ENCODE measurements around the gene CD3G.
"Not testable (repeated sequence)": the region's sequence is repeated elsewhere in the genome, so short reads cannot be mapped to it uniquely, and the experiment has no call there.

CD3G gene
- long read RNA-seq, donor 1: 0 reads
- long read RNA-seq, donor 2: 0 reads
- long read RNA-seq, donor 3: 0 reads
- long read RNA-seq, donor 4: 0 reads
- long read RNA-seq, donor 5: 0 reads
- long read RNA-seq, donor 6: 0 reads
- long read RNA-seq, donor 7, partial matches to known transcripts: 0 of 1 reads
- long read RNA-seq, donor 7, other reads (novel, unspliced or antisense): 0 of 1 reads
- long read RNA-seq, donor 8: 0 reads

DNA sequence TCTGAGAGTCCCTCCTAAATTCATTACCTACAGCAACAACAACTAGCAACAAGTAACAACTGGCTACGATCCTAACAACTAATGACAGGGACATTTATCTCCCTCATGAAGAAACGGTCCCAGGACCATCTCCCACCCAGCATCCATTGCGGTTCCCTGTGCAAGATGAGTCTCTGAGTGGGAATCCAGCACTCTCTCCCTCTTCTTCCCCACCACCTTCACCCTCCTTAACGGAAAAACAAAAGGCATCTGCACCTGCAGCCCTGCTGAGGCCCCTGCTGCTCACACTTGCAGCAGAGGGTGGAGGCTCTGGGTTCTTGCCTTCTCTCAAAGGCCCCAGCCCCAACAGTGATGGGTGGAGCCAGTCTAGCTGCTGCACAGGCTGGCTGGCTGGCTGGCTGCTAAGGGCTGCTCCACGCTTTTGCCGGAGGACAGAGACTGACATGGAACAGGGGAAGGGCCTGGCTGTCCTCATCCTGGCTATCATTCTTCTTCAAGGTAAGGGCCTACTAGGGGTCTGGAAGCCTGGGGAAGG lies at the start of gene CD3G:
CD3G (plus strand) TSS at position 364 of the 535 bp plus-strand sequence; CDS start at position 444, 80 bp downstream.
- DNase-seq: no peak

DNA sequence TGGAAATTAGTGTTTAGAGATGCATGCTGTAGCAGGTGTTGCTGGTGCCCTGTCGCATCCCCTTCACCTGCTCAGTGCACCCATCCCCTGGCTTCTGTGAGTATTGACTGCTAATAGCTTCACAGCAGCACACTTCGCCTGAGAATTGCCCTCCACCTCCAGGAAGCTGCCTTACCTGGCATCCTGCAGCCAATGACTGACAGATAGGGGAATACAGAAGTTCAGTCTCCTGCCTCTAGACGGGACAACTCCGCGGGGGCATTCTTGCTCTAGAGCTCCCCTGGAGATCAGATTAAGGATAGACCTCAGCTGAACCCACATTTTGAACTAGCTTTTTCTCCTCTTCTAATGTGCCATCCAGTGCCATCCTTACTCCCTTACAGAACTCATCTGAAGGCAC lies 48.9 kb upstream of the CD3G start:
- DNase-seq: no peak

- no peak for DNase-seq
Observed at GRCh38 chr11:118295815-118296454, 48.2 kb upstream of the CD3G start.

GRCh38 chr11:118301600-118302195 lies 42.4 kb upstream of the CD3G start:
- DNase-seq: no peak

DNA sequence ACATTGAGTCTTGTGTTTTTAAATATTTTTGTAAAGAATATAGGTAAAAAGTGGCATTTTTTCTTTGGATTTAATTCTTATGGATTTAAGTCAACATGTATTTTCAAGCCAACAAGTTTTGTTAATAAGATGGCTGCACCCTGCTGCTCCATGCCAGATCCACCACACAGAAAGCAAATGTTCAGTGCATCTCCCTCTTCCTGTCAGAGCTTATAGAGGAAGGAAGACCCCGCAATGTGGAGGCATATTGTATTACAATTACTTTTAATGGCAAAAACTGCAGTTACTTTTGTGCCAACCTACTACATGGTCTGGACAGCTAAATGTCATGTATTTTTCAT lies 39.9 kb upstream of the CD3G start:
- DNase-seq: no peak

DNA sequence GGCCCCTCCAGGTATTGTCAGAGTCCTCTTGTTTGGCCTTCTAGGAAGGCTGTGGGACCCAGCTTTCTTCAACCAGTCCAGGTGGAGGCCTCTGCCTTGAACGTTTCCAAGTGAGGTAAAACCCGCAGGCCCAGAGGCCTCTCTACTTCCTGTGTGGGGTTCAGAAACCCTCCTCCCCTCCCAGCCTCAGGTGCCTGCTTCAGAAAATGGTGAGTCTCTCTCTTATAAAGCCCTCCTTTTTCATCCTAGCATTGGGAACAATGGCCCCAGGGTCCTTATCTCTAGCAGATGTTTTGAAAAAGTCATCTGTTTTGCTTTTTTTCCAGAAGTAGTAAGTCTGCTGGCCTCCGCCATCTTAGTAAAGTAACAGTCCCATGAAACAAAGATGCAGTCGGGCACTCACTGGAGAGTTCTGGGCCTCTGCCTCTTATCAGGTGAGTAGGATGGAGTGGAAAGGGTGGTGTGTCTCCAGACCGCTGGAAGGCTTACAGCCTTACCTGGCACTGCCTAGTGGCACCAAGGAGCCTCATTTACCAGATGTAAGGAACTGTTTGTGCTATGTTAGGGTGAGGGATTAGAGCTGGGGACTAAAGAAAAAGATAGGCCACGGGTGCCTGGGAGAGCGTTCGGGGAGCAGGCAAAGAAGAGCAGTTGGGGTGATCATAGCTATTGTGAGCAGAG lies 39.4 kb upstream of the CD3G start, which contains the start of gene CD3E:
CD3E (plus strand) TSS at position 163 of the 681 bp plus-strand sequence; CDS start at position 386, 223 bp downstream.
- no peak for DNase-seq

DNA sequence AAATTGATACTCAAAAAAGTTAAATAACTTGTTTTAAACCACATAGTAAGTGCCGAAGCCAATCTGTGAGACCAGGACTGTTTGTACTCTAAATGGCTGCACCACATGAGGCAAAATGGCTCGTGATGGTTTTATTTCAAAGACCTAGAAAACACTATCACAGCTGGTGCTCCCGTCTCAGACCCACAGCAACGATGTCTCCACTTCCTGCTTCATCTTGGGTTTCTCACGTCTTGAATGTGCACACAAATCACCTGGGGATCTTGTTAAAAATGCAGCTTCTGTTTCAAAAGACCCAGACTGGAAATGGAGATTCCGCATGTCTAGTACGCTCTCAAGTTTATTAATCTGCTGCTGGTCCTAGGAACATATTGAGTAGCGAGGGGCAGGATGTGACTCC lies 38.4 kb upstream of the CD3G start:
- no peak for DNase-seq

DNA sequence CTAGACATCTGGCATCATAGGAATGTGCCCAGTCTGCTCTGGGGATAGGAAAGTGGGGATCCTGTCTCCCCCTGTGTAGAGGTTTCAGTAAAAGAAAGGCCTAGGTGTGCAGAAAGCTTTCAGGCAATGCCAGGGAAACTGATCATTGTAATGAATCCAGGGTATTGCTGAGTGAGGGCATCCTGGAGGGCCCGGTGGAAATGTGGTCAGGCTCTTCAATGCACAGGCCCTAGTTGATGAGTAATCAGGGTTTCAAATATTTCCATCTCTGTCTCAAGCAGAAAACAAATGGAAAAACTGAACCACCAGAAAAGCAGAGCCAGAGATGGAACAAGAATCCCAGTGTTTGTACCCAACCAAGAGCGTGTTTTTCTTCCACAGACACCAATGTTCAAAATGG lies 37.6 kb upstream of the CD3G start:
- DNase-seq: no peak

GRCh38 chr11:118308995-118309528 lies 35.1 kb upstream of the CD3G start:
- DNase-seq: not testable (repeated sequence)

GRCh38 chr11:118310271-118310670 lies 33.9 kb upstream of the CD3G start:
- DNase-seq: no peak

DNA sequence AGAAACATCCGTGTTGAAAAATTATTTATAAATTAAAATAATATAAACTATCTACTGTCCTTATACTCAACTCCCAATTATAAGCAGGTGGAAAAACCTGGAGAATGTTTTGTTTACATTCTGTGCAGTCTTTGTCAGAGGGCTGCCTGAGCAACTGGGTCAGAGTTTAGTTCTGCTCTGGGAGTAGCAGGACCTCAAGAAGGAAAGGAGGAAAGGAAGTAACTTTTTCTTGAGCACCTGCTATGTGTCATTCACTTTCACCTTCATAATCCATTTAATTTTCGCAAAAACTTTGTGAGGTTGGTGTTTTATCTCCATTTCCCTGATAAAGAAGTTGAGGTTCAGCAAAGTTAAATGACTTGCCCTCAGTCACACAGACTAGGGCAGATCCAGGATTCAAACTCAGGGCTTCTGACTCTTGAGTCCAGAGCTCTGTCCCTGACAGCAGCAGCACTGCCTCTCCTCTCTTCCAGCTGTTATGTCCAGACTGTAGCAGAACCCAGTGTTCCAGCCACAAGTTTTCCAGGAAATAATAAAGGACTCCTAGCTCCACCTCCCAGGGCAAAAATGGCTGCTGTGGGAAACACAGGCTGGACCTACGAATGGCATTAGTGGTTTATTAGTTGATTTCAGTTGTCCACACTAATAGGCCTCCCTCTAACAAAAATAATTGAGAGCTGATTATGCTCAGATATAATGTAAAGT lies 33.2 kb upstream of the CD3G start:
- no peak for DNase-seq

DNA sequence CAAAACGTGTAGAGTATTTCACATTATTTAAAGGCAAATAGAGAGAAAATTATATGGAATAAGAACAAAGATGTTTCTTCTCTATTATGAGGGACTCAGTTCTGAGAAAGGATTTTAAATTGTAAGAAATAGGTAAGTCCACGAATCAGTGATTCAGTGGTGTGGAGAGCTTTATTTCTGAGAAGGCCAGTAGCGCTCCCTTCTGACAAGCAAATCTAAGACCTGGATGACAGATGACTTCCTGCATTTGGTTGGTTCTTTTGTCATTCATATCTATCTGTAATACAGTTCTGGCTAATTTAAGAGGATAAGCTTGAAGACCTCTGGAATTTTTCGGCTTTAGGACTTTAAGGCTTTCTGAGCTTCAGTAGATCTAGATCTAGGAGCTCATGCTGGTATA lies 32.6 kb upstream of the CD3G start:
- DNase-seq: no peak

GRCh38 chr11:118312328-118312727 lies 31.8 kb upstream of the CD3G start:
- DNase-seq: no peak

DNA sequence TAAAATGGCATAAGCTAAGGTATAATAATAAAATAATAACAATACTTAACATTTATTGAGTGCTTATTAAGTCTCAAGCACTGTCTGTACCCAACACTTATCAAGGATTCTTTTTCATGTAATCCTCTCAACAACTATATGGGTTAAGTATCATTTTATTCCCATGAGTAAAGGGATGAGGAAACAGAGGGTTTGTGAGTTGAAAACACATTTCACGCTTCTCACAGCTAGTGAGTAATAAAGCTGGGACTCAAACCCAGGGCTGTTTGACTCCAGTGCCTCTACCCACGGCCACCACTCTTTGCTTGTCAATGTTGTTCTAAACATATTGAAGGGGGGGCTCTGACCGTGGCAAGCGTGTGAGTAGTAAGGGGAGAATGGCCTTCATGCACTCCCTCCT lies 30.9 kb upstream of the CD3G start:
- DNase-seq: no peak

- no peak for DNase-seq
Observed at GRCh38 chr11:118314988-118315411, 29.1 kb upstream of the CD3G start.

GRCh38 chr11:118318124-118318523 lies 26.0 kb upstream of the CD3G start:
- no peak for DNase-seq

- no peak for DNase-seq
Observed at GRCh38 chr11:118318581-118319336, 25.4 kb upstream of the CD3G start.

DNA sequence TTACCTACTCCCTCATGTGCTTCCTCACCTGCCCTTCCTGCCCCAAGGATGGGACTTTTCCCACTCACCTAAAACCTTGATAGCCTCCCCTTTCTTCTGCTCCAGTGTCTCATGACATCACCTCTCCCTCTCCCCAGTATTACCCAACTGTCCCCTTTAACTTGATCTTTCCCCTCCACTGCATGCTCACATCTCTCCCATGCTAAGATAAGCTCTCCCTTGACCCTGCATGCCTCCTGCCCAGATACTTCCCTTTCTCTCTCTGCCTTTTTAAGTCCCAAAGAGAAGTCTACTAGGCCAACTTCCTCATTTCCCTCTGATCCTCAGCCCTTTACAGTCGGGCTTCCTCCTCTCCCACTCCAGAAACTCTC lies 24.8 kb upstream of the CD3G start:
- DNase-seq: no peak

DNA sequence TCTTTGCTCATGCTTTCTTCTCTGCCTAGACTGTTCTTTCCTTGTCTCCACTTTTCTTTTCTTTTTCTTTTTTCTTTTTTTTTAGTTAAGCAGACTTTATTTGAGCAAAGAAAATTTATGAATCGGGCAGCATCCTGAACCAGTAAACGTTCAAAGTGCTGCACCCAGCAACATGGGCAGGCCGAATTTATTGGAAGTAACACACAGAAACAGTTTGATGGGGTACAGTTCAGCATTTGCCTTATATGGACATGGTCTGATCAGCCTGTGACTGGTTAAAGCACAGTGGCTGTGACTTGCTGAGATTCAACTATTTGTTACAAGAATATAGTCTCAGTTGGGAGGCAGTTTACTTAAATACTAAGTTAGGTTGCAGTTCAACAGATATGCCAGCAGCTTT lies 23.6 kb upstream of the CD3G start:
- no peak for DNase-seq

- DNase-seq: no peak
Observed at GRCh38 chr11:118321386-118322082, 22.6 kb upstream of the CD3G start.

GRCh38 chr11:118322721-118323120 lies 21.4 kb upstream of the CD3G start:
- DNase-seq: no peak
